Activated B cell treated with CpG ODN at 0.5 μM for 24 hours (primary cell): ENCODE measurements around the gene ZC3HAV1. TPM values are rescaled to one million over a fixed set of nuclear protein-coding genes. Genes with fewer than 3 reads are reported as not detected.
A peak's percentile ranks its signal among the peaks of the same experiment; 100 is the strongest.

Experiments used
- ATAC-seq: fragments of 200-7000 bp; cut with Tn5 transposase; one replicate; pipeline ENCODE4 v1.10.0; 2021; ENCODE audit warnings: low read depth, mild to moderate bottlenecking, moderate library complexity
- CTCF ChIA-PET: fragments of 350-600 bp; sonication (Branson Sonifier 250); formaldehyde crosslinking; loops from one replicate; lab custom pipeline; 2021; ENCODE audit warnings: antibody characterized with exemption; lab: Charles Lee
- POLR2A ChIA-PET: fragments of 350-600 bp; sonication (Branson Sonifier 250); formaldehyde crosslinking; loops from one replicate; lab custom pipeline; 2021; ENCODE audit warnings: antibody characterized with exemption; lab: Charles Lee
- DNase-seq: peaks from one replicate; pipeline ENCODE4 v3.0.0; 2022
- H3K27ac Mint-ChIP-seq: one replicate; pipeline ENCODE4 v1.8.0; 2020; ENCODE audit warnings: mixed read lengths
- H3K27me3 Mint-ChIP-seq: one replicate; pipeline ENCODE4 v1.8.0; 2021; ENCODE audit warnings: mixed read lengths
- H3K36me3 Mint-ChIP-seq: one replicate; pipeline ENCODE4 v1.8.0; 2021; ENCODE audit warnings: low read depth, mixed read lengths
- H3K4me1 Mint-ChIP-seq: one replicate; pipeline ENCODE4 v1.8.0; 2021; ENCODE audit warnings: mixed read lengths
- H3K4me3 Mint-ChIP-seq: one replicate; pipeline ENCODE4 v1.8.0; 2020; ENCODE audit warnings: mild to moderate bottlenecking, mixed read lengths
- H3K9me3 Mint-ChIP-seq: one replicate; pipeline ENCODE4 v1.8.0; 2020; ENCODE audit warnings: mixed read lengths
- intact Hi-C: fragments of 100-400 bp; cut with micrococcal nuclease; formaldehyde crosslinking; loops from one replicate; pipeline ENCODE4 v1.15.1; 2024
- total RNA-seq: library from RNA; stranded (reverse); gene quantifications from 2 replicates; pipeline ENCODE4 v1.2.3, GENCODE V29; 2022
- TF ChIP-seq, protein P1 (sequence below): fragments of 200-600 bp; IDR thresholded peaks from one replicate; pipeline ENCODE4 v1.8.0; 2022; ENCODE audit warnings: antibody characterized with exemption, mild to moderate bottlenecking

The ZC3HAV1 gene
- total RNA-seq, 1 donor from 2014 or later = 80.7 TPM

DNA sequence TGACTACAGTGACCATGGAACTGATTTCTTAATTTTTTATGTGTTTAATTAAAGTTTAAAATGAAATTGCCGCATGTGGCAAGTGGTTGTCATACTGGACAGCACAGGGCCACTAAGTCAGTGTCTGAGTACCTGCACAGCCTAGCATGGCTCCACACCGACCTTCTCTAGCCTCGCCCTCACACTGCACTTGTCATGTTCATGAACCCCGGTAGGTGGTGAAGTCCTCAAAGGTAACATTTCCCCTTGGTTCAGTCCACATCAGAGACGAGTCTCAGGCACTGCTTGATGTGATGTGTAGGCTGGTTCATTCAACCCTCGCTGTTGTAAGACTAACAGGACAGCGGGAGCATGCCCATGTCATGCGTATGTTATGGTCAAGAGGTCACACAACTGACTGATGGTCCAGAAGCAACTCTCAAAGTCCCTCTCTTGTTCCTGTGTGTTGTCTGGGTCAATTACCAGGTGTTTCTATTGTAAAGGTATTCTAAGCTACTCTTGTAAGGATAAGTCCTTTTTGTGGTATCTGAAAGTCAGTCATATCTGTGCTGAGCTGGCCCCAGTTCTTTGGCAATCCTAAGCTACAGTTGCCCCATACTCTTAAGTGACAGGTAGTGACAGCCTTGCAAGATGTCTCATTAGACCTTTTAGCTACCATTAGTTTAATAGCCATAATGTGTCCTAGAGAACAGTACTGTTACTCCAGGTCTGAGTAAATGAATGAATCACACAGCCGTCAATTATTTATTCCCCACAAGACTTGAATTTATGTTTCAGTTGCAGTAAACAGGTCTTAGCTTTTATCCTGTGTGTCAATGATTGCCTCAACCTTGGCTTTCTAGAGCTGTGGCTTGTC is 40.7 kb downstream of the ZC3HAV1 start:
- TF ChIP-seq, protein P1, sequence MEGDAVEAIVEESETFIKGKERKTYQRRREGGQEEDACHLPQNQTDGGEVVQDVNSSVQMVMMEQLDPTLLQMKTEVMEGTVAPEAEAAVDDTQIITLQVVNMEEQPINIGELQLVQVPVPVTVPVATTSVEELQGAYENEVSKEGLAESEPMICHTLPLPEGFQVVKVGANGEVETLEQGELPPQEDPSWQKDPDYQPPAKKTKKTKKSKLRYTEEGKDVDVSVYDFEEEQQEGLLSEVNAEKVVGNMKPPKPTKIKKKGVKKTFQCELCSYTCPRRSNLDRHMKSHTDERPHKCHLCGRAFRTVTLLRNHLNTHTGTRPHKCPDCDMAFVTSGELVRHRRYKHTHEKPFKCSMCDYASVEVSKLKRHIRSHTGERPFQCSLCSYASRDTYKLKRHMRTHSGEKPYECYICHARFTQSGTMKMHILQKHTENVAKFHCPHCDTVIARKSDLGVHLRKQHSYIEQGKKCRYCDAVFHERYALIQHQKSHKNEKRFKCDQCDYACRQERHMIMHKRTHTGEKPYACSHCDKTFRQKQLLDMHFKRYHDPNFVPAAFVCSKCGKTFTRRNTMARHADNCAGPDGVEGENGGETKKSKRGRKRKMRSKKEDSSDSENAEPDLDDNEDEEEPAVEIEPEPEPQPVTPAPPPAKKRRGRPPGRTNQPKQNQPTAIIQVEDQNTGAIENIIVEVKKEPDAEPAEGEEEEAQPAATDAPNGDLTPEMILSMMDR = no peak
- Mint-ChIP-seq H3K36me3 (peaks cover 88% of the 10 kb centered on the region), H3K4me3 (no peak overlapping the region), H3K27me3 (no peaks in the 10 kb centered on the region), H3K27ac (no peak overlapping the region), H3K9me3 (no peaks in the 10 kb centered on the region), H3K4me1 (peaks cover 5% of the 10 kb centered on the region)
- intact Hi-C loops = no loop called here
- DNase-seq (no peak), ATAC-seq (no peak)
- POLR2A ChIA-PET = no interaction called here
- CTCF ChIA-PET = interaction anchor here (1.2 to 1.3 kb wide), 2 partner anchors 10 to 11 kb away, joined by 3 read pairs; no protein-coding TSS in a partner anchor

DNA sequence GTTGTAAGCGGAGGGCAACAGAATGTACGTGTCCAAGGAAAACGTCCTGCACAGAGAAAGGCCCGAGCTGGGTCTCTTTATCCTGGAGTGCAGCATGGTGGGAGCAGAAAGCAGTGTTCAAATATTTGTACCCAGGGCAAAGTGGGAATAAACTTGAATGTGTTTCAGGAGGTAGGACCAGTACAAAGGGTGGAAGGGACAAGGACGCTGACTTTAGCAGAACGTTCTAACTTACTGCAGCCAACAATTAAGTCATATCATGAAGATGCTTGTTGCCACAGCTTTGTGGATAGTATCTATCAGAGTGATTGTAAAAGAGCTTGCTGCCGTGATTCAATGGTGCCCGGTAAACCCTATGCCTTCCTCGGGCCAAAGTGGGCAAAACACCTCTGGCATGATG is 43.2 kb downstream of the ZC3HAV1 start:
- ChIA-PET POLR2A (no interaction called here), CTCF (no interaction called here)
- DNase-seq (no peak), ATAC-seq (no peak)
- H3K4me3 Mint-ChIP-seq = no peak overlapping the region
- H3K27me3 Mint-ChIP-seq = no peaks in the 10 kb centered on the region
- TF ChIP-seq, protein P1 = no peak
- intact Hi-C loops = no loop called here
- peaks cover 87% of the 10 kb centered on the region for H3K36me3 Mint-ChIP-seq
- no peaks in the 10 kb centered on the region for H3K9me3 Mint-ChIP-seq
- H3K27ac Mint-ChIP-seq = no peak overlapping the region
- no peaks in the 10 kb centered on the region for H3K4me1 Mint-ChIP-seq

DNA sequence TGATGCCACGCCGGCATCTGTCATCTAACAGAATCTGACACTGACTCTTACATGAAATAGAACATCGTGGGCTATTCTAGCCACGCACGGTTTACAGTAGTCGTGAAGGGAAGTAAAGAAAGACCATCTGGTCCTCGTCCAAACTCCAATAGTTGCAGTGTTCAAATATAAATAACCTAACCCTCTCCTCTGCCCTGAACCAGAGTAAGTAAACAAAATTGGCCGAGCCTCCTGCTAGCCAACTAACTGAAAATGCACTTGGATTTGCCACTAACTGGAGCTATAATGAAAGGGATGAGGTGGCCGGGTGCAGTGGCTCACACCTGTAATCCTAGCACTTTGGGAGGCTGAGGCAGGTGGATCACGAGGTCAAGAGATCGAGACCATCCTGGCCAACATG is 44.2 kb downstream of the ZC3HAV1 start:
- ChIA-PET POLR2A (no interaction called here), CTCF (interaction anchor here (1.5 kb wide), 1 partner anchor 10 kb away, joined by 6 read pairs; no protein-coding TSS in a partner anchor)
- Mint-ChIP-seq H3K4me3 (no peak overlapping the region), H3K36me3 (peaks cover 94% of the 10 kb centered on the region), H3K9me3 (no peaks in the 10 kb centered on the region), H3K27ac (no peak overlapping the region), H3K4me1 (peaks cover under 1% of the 10 kb centered on the region), H3K27me3 (no peaks in the 10 kb centered on the region)
- DNase-seq (no peak), ATAC-seq (no peak)
- intact Hi-C loops = no loop called here
- TF ChIP-seq, protein P1 = no peak

DNA sequence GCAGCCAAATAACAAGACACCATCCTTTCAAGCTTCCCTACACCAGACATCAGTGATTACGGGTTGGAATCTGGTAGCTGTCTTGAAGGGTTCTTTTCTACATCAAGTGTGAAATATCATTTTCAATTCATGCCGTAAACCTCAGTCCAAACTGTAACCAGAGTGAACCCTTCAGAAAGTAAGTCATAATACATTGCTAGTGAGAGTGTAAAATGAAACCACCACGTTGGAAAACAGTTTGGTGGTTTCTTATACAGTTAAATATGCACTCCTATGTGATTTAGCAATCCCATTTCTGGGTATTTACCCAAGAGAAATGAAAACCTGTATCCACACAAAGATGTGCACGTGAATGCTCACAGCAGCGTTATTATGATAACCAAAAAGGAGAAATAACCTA is 48.1 kb downstream of the ZC3HAV1 start:
- no peaks in the 10 kb centered on the region for H3K27me3 Mint-ChIP-seq
- TF ChIP-seq, protein P1 = no peak
- H3K36me3 Mint-ChIP-seq = peaks cover 86% of the 10 kb centered on the region
- no peak overlapping the region for H3K4me3 Mint-ChIP-seq
- ChIA-PET CTCF (interaction anchor here (1.6 kb wide), 1 partner anchor 14 kb away, joined by 5 read pairs; no protein-coding TSS in a partner anchor), POLR2A (no interaction called here)
- DNase-seq = no peak
- H3K4me1 Mint-ChIP-seq = peaks cover 4% of the 10 kb centered on the region
- no peak for ATAC-seq
- H3K9me3 Mint-ChIP-seq = no peaks in the 10 kb centered on the region
- no peak overlapping the region for H3K27ac Mint-ChIP-seq
- intact Hi-C loops = loop anchor here (2.0 kb wide), 1 partner anchor 17 kb away; no protein-coding TSS in a partner anchor

DNA sequence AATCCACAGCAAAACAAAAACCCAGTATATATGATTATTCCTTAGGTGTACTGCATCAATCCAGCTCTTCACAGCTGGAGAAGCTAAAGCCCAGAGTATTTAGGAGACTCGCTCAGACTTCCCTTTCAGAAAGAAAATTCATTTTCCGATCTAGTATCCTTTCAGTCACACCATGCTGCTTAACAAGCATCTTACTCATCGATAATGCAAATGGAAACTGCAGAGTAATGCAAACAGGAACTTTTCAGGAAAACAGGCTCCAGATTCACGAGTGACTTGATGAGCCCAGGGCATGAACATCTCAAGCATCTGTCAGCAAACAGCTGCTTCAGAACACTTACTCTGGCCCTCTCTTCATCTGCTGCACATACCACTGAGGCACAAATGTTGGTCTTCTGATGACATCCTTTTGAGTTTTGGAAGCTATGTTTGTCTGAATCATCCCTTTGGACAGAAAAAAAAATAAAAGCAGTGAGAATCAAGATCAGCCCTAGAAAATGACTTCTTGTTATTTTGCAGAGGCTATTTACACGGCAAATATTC is 48.8 kb downstream of the ZC3HAV1 start:
- CTCF ChIA-PET = interaction anchor here (1.6 kb wide), 1 partner anchor 14 kb away, joined by 5 read pairs; no protein-coding TSS in a partner anchor

More for the DNA sequence above, 48.8 kb downstream of the ZC3HAV1 start:
- POLR2A ChIA-PET = interaction anchor here (0.7 kb wide), 1 partner anchor 1034 kb away, joined by 3 read pairs; no protein-coding TSS in a partner anchor
- no peaks in the 10 kb centered on the region for H3K27me3 Mint-ChIP-seq
- peaks cover 86% of the 10 kb centered on the region for H3K36me3 Mint-ChIP-seq
- DNase-seq (no peak), ATAC-seq (no peak)
- no peak overlapping the region for H3K4me3 Mint-ChIP-seq
- no peaks in the 10 kb centered on the region for H3K9me3 Mint-ChIP-seq
- H3K4me1 Mint-ChIP-seq = peaks cover 5% of the 10 kb centered on the region
- TF ChIP-seq, protein P1 = no peak
- peak overlapping the region; percentile 54 for H3K27ac Mint-ChIP-seq
- intact Hi-C loops = loop anchor here (2.0 kb wide), 1 partner anchor 16 kb away; no protein-coding TSS in a partner anchor
